IPS-NIHi11 (cell line): ENCODE data around the gene AGPS.
"Not testable (repeated sequence)": the region's sequence is repeated elsewhere in the genome, so short reads cannot be mapped to it uniquely, and the experiment has no call there.

ENCODE experiments used
- DNase-seq: peaks from one replicate; pipeline ENCODE4 v3.0.0; 2012; ENCODE audit warnings: mixed read lengths, low spot score

AGPS gene

DNA sequence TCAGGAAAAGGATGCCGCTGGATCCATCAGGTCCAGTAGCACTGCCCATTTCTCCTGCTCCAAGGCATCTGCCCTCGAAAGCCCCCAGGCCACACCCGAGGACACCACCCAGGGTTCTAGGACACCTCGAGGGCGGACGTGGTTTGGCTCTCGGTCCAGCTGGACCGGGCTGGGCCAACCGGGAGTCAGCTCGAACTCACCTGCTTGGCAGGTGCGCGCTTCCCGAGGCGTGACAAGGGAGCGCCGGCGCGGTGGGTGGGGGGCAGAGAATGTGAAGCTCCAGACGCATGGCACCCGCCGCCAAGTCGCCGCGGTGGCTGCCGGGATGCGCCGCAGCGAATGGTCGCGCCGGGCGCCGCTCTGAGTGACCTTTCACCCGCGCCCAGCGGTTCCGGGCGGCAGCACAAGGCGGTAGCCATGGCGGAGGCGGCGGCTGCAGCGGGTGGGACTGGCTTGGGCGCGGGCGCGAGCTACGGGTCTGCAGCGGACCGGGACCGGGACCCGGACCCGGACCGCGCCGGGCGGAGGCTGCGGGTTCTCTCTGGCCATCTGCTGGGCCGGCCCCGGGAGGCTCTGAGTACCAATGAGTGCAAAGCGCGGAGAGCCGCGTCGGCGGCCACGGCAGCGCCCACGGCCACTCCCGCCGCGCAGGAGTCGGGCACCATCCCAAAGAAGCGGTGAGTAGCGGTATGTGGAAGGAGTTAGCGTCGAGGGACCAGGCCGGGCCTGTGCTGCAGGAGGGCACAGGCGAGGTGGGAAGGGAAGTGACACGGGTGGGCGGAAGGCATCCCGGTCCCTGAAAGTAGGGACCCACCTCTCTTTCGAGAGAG, at the start of gene AGPS:
Gene AGPS (plus strand): TSS at position 401 of the 830 bp plus-strand sequence. CDS start 17 bp downstream, at position 418.
- DNase-seq = peak; percentile 90

DNA sequence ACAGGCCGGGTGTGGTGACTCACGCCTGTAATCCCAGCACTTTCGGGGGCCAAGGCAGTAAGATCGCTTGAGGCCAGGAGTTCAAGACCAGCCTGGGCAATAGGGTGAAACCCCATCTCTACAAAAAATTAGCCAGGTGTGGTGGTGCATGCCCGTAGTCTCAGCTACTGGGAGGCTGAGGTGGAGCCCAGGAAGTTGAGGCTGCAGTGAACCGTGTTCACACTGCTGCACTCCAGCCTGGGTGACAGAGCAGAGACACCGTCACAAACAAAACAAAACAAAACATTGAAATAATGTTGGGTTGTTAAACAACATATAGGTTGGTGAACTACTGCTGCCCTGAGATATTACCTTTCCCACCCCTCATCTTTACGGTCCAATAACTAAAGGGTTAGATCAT, 48.8 kb upstream of the AGPS start:
- no peak for DNase-seq

DNA sequence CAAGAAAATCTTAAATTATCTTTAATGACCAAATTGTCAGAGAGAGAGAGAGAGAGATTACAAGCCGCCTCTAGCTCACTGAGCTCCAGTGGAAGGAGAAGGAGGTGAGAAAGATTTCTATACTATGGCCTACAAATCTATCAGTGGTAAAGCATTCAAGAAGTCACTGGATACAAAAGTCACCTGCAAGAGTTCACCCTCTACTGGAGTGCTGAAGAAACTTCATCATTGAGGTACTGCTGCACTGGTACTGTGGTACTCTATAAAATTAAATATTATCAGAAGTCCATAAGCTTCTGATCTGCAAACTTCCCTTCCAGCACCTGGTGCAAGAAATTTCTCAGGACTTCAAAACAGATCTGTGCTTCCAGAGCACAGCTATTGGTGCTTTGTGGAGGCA, 48.3 kb upstream of the AGPS start:
- no peak for DNase-seq

DNA sequence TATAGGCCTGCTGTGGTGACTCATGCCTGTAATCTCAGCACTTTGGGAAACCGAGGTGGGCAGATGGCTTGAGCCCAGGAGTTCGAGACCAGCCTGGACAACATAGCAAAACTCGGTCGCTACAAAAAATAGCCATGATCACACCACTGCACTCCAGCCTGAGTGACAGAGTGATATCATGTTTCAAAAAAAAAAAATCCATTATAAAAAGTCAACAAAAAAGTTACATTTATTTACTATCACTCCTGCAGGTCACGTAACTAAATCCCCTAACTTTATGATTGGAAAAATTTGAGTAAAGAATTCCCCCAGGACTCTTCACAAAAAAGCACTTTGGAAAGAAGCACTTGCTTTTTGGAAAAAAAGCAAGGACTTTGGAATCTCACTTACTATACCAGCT, 46.4 kb upstream of the AGPS start:
- no peak for DNase-seq

DNA sequence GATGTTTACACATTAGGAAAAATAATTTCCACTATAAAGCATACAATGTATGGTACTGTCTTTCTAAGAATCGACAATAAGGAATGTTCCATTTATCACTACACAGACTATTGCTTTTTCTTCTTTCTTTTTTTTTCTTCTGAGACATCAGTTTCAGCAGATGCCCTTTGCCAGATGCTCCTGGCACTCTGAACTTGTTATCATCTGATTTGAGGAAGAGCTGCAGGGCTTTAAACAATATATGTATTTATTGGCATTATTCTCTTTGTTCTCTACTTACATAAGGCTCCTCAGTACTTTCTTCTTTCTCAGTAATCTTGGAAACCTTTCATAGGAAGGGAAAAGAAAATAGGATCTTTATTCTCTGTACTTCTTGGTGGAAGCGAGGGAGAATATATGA, 45.0 kb upstream of the AGPS start:
- DNase-seq = no peak

DNA sequence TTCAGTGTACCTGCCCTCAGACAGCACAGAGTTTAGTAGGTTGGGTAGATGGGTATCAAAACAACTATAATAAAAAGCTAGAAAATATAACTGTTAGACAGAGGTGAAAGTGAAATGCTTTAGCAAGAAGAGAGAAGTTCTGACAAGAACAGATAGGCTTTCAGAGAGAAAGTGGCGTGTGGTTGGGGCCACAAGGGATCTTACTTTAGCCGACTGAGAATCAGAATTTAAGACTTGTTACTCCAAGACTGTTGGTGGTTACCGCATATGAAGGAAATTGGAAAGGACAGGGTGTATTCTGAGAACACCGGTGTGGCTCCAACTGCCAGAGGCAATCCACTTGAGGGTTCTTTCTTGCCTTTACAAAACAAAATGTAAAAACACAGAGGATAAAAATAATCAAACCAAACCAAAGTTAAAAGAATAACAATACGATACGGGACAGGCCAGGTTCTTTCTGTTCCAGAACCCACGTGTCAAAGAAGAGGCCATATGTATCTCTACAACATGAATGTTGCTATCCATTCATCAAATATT, 44.4 kb upstream of the AGPS start:
- DNase-seq = no peak

DNA sequence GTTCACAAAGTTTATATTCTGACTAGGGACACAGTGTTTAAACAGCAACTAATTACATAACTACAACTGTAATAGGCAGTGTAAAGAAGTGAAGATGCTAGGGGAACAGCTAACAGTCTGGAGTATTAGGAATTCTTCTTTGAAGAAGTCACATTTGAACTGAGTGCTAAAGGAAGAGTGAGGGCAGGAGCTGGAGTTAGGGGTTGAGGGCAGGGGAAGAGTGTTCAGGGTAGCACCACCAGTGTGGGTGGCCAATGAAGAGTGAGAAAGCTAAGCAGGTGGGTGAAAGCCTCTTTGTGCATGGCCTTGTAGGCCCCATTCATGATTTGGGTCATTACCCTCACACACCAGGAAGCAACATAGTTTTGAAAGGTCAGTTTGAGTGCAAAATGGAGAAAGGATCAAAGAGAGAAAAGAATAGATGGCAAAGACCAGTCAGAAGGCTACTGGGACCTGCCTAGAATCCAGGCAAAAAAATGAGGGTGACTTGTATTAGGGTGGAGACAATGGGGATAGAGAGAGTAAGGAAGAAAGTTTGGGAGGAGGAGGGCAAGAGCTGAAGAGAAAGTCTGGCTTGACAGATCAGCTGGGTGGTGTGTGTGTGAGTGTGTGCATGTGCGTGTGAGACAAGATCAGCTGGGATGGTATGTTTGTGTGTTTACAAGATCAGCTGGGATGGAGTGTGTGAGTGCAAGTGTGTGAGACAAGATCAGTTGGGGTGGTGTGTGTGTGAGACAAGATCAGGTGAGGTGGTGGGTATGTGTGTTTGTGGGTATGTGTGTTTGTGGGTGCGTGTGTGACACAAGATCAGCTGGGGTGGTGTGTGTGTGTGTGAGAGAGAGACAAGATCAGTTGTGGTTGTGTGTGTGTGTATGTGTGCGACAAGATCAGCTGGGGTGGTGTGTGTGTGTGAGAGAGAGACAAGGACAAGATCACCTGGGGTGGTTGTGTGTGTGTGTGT, 43.6 kb upstream of the AGPS start:
- no peak for DNase-seq

DNA sequence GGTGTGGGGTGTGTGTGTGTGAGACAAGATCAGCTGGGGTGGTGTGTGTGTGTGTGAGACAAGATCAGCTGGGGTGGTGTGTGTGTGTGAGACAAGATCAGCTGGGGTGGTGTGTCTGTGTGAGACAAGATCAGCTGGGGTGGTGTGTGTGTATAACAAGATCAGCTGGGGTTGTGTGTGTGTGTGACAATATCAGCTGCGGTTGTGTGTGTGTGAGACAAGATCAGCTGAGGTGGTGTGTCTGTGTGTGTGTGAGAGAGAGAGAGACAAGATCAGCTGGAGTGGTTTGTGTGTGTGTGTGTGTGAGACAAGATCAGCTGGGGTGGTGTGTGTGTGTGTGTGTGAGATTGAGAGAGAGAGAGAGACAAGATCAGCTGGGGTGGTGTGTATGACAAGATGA, 41.9 kb upstream of the AGPS start:
- DNase-seq = not testable (repeated sequence)

DNA sequence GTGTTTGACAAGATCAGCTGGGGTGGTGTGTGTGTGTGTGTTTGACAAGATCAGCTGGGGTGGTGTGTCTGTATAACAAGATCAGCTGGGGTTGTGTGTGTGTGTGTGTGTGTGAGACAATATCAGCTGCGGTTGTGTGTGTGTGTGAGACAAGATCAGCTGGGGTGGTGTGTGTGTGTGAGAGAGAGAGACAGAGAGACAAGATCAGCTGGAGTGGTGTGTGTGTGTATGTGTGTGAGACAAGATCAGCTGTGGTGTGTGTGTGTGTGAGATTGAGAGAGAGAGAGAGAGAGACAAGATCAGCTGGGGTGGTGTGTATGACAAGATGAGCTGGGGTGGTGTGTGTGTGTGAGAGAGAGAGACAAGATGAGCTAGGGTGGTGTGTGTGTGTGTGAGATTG, 41.5 kb upstream of the AGPS start:
- DNase-seq = not testable (repeated sequence)

DNA sequence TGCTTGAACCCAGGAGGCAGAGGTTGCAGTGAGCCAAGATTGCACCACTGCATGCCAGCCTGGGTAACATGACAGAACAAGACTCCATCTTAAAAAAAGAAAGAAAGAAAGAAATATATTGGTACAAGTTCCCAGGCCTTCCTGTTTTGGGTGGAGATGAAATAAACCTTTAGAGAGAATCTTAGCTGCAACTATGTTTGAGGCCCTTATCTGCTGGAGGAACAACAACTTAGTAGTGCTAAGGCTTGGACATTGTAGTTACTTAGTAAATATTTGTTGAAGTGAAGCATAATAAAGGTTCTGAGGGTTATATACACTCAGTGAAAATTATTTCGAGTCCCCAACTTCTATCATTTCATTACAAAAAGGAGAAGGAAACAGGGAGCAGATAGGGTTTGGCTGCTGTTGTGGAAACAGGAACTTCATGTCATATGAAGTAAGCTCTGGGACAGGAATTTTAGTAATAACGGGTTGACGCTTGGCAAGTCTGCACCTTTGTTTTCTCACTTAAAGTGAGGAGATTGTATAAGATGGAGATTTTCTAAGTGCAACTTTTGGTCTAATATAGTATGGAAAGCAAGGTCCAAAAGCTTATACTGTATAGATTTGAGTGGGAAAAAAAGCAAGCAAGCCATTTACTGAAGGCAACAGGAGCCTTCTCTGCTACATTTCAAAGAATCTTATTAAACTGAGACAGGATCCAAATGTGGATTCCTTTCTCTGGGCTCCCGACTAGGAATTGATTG, 40.0 kb upstream of the AGPS start:
- DNase-seq = no peak

DNA sequence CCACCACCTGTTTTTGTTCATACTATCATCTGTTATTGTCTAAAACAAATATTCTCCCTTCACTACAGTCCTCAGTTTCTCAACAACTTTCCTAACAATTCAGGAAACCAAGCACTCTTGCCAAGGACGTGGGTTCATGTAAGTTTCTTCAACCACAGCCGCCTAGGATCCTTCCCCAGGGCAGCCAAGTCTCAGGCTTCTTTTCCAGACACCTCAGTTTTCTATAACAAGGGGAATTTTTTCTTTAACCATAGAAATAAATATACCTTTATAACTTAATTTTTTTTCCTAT, 39.4 kb upstream of the AGPS start:
- no peak for DNase-seq

DNA sequence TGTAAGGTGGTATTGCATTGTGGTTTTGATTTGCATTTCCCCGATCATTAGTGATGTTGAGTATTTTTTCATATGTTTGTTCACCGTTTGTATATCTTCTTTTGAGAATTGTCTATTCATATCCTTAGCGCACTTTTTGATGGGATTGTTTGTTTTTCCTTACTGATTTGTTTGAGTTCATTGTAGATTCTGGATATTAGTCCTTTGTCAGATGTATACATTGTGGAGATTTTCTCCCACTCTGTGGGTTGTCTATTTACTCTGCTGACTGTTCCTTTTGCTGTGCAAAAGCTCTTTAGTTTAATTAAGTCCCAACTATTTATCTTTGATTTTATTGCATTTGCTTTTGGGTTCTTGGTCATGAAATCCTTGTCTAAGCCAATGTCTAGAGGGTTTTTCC, 38.0 kb upstream of the AGPS start:
- DNase-seq = not testable (repeated sequence)

DNA sequence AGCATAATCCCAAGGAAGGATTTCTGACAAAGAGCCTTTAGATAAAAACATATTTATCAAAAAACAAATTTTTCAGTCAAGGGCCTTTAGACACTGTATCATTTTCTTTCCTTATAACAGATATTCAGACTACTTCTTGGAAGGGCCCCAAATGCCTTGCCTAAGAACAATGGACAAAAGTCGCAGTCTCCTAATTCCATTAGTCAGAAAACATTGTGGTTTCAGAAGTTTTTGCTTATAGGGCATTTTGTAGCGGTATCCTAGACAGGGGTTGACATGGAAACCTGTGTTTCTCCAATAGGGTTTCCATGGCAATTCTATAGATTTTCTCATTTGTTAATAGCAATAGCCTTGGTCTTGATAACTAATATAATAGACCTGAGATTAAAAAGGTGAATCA, 36.7 kb upstream of the AGPS start:
- no peak for DNase-seq

DNA sequence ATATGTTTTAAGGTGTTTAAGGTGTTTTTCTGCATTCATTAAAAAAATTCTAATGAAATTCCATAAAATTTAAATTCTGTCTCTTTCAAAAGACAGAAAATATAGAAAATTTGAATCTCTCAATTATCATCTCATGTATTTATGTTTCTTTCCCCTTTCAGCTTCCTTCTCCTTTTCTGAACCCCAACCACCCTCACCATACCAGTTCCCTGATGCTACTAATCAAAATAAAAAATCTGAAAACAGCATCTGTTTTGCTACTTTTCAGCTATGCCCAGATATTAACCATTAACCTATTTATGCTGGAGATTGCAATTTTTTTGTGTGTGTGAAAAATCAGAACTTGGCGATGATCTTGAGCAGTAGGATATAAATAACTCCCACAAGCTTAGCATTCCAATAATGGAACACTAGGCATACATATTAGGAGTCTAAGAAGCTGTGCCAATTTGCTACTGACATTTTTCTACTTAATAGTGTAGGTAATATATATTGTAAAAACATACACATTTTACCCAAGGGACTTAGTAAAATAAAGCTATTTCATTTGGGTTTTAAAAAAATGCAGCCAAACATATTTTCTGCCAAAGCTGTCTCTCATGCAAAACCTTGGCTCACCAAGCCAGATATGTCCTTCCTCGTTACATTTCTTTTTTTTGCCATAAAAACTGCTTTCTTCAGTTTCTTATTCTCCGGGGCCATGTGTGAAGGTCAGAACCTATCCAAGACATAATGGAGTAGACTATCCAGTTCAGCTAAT, 32.6 kb upstream of the AGPS start:
- no peak for DNase-seq

DNA sequence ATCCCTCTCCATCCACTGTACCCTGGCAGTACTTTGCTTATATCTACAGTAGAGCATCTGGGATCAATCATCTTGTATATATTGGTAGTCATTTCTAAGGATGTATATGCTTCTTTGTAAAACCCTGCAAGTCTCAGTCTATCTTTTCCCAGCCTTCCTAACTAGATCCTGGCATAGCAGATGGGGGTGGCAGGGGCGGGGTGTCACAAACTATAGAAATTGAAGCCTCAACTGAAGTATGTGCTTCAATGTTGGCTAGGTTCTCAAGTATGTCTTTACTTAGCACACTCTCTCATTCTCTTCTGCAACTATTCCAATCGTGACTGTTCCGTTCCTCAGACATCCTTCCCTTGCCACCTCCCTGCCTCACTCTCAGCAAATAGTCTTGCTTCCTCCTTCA, 30.1 kb upstream of the AGPS start:
- DNase-seq = no peak

DNA sequence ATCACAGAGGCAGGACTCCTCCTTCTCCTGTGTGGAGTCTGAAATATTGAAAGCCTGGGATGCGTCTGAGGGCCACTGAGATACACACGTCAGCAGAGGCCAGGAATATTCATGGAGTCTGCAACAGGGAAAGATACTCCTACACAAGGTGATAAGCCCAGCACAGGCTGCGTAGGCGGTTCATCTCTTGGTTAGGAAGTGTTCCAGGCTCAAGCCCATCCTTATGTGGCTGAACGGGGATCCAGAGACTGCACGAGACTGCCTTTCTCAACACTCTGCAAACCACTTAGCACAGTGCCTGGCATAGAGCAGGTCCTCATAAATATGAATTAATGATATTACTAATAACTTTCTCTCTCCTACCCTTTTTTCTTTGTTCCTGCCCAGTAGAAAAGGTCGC, 29.2 kb upstream of the AGPS start:
- no peak for DNase-seq

DNA sequence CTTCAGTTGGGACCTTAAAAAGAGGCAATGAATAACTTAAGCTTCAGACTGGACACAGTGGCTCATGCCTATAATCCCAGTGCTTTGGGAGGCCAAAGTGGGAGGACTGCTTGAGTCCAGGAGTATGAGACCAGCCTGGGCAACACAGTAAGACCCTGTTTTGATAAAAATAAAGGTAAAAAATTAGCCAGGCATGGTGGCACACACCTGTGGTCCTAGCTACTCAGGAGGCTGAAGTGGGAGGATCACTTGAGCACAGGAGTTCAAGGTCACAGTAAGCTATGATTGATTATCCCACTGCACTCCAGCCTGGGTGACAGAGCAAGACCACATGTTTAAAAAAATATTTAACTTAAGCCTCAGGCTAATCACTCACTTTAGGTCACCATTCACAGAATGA, 26.8 kb upstream of the AGPS start:
- DNase-seq = not testable (repeated sequence)

DNA sequence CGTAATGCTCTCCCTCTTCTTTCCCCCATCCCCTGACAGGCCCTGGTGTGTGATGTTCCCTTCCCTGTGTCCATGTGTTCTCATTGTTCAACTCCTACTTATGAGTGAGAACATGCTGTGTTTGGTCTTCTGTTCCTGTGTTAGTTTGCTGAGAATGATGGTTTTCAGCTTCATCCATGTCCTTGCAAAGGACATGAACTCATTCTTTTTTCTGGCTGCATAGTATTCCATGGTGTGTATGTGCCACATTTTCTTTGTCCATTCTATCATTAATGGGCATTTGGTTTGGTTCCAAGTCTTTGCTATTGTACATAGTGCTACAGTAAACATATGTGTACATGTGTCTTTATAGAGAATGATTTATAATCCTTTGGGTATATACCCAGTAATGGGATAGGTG, 24.6 kb upstream of the AGPS start:
- DNase-seq = not testable (repeated sequence)

DNA sequence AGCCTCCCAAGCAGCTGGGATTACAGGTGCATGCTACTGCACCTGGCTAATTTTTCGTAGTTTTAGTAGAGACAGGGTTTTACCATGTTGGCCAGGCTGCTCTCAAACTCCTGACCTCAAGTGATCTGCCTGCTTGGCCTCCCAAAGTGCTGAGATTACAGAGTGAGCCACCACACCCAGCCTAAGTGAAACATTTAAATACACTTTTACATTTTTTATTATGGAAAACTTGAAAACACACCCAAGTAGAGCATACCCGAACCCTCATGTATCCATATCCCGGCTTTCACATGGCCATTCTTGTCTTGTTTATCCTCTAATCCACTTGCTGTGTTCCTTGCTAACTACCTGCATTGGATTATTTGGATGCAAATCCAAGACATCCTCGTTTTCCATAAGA, 13.2 kb upstream of the AGPS start:
- DNase-seq = no peak

DNA sequence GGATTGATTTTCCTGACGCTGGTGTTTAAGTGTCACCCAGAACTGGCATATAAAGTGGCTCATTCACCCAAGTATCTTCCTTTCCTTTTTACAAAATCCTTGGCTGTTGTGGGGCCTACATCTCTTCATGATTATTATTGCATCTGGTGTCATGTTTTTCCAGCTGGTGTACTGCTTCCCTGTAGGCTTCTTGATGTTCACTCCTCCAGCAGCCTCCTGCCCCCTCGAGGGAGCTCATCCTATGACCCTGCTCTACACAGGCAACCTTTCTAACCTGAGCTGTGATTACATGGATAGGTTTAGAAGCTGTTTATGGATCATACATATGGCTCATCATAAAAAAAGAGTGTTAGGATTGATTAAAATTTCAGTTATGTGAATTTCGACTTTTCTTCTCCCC, 12.4 kb upstream of the AGPS start:
- DNase-seq = no peak

DNA sequence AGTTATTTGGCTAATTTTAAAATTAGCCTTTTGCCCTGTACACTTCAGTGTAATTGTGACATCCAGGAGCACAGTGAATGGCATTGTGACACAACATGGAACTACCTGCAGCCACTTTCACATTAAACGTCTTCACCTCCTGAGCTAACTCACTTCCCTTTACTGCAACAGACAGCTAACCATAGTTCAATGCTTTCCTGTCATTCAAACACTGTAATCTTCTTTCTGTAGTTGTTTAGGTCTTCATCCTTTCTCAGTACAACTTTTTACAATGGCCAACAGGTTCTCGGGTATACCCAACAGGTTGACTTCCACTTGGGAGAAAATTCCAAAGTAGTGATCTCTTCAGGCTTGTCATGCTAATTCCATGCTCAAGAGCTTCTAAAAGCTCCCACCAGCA, 8.6 kb upstream of the AGPS start:
- no peak for DNase-seq

DNA sequence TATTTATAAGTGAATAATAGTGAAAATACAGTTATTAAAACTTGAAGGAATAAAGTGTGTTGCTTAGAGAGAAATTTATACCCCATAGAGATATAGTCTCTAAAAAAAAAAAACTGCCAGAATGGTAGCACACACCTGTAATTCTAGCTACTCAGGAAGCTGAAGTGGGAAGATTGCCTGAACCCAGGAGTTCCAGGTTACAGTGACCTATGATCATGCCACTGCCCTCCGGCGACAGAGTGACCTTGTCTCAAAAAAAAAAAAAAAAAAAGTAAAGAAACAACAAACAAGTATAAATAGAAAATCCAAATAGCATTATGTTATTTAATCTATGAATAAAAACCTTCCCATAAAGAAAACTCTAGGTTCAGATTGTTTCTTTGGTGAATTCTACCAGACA, 7.4 kb upstream of the AGPS start:
- no peak for DNase-seq
